Measurements from ENCODE around the gene AFMID.
A peak's percentile ranks its signal among the peaks of the same experiment; 100 is the strongest.

The AFMID gene

DNA sequence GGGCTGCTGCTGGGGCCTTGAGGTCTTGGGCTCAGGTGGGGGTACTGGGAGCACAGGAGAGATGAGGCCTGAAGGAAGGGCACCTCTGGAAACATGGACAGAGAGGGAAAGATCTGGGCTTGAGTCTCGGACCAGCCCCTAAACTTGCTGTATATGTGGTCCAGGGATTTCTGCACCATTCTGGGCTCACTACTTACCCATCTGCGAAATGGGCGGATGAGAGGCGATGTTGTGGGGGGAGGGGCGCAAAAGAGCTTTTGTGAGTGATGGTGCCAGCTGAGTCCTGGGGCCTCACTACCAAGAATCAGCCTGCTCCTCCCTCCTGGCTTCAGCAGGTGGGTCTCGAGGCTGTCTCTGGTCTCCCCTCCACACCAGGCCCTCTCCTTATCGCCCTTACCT, 40.7 kb upstream of the AFMID start:
- H3K27me3 ChIP-seq (replicated peaks; ENCODE audit: insufficient read depth, low read length) = no peaks in the 10 kb centered on the region
- no peak for DNase-seq
- H3K4me1 ChIP-seq (ENCODE audit: low read length) = peaks cover 63% of the 10 kb centered on the region
- peaks cover 40% of the 10 kb centered on the region for H3F3A ChIP-seq (ENCODE audit: insufficient read depth, low read length)
- no peaks in the 10 kb centered on the region for H4K20me1 ChIP-seq (ENCODE audit: insufficient read depth, low read length)
- H3K27ac ChIP-seq (ENCODE audit: low read length) = peak overlapping the region; percentile 77; the same call in 1 of the 2 replicates
- no peak overlapping the region for H3K4me2 ChIP-seq (ENCODE audit: low read depth, low read length)
- no peak overlapping the region for H3K9ac ChIP-seq (ENCODE audit: low read length)
- no peaks in the 10 kb centered on the region for H3K9me2 ChIP-seq (replicated peaks; ENCODE audit: insufficient read depth, low read length)
- H3K9me3 ChIP-seq (replicated peaks; ENCODE audit: insufficient read depth, low read length) = no peaks in the 10 kb centered on the region
- TF ChIP-seq CTCF (IDR thresholded peaks at IDR 0.05; ENCODE audit: low read length) = no peak
- TF ChIP-seq EZH2 (optimal IDR thresholded peaks at IDR 0.05; ENCODE audit: low read depth, low read length) = no peak
- no peak for TF ChIP-seq EZH2phosphoT487 (IDR thresholded peaks at IDR 0.05; ENCODE audit: low read length)
- no peaks in the 10 kb centered on the region for H3K36me3 ChIP-seq (replicated peaks; ENCODE audit: insufficient read depth, low read length)
- no peak overlapping the region for H2AFZ ChIP-seq (ENCODE audit: low read length)
- H3K4me3 ChIP-seq (ENCODE audit: low read length) = no peak overlapping the region
- no peaks in the 10 kb centered on the region; the same call in 1 of the 2 replicates for H3K79me2 ChIP-seq (ENCODE audit: low read length)

DNA sequence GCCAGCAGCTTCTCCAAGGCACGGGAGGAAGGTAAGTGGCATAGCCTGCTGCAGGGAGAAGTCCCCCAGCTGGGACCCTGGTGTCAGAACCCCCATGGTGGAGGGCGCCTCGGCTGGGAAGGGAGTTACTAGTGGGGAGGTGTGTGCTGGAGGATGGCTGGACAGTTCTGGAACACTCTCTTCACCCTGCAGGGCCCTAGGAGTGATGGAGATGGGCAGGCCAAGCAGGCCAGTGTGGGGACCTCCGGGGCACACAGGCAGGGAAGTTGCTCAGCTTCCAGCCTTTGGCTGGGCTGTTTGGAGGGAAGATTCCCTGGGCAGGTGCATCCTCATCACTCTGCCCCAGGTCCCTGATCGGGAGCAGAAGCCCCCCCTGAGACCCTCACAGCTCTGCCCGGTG, 40.3 kb upstream of the AFMID start:
- TF ChIP-seq EZH2phosphoT487 (IDR thresholded peaks at IDR 0.05; ENCODE audit: low read length) (no peak), EZH2 (optimal IDR thresholded peaks at IDR 0.05; ENCODE audit: low read depth, low read length) (no peak), CTCF (IDR thresholded peaks at IDR 0.05; ENCODE audit: low read length) (no peak)
- no peaks in the 10 kb centered on the region for H3K36me3 ChIP-seq (replicated peaks; ENCODE audit: insufficient read depth, low read length)
- no peak for DNase-seq
- H3K9me3 ChIP-seq (replicated peaks; ENCODE audit: insufficient read depth, low read length) = no peaks in the 10 kb centered on the region
- peaks cover 36% of the 10 kb centered on the region for H3F3A ChIP-seq (ENCODE audit: insufficient read depth, low read length)
- H3K9ac ChIP-seq (ENCODE audit: low read length) = peak overlapping the region; percentile 37
- peaks cover 59% of the 10 kb centered on the region for H3K4me1 ChIP-seq (ENCODE audit: low read length)
- no peaks in the 10 kb centered on the region; the same call in 1 of the 2 replicates for H3K79me2 ChIP-seq (ENCODE audit: low read length)
- H2AFZ ChIP-seq (ENCODE audit: low read length) = peak overlapping the region; percentile 5; the same call in 1 of the 2 replicates
- H3K27me3 ChIP-seq (replicated peaks; ENCODE audit: insufficient read depth, low read length) = no peaks in the 10 kb centered on the region
- no peak overlapping the region for H3K4me3 ChIP-seq (ENCODE audit: low read length)
- no peaks in the 10 kb centered on the region for H3K9me2 ChIP-seq (replicated peaks; ENCODE audit: insufficient read depth, low read length)
- H4K20me1 ChIP-seq (ENCODE audit: insufficient read depth, low read length) = no peaks in the 10 kb centered on the region
- H3K4me2 ChIP-seq (ENCODE audit: low read depth, low read length) = peak overlapping the region; percentile 2; the same call in 1 of the 2 replicates
- peak overlapping the region; percentile 77 for H3K27ac ChIP-seq (ENCODE audit: low read length)

DNA sequence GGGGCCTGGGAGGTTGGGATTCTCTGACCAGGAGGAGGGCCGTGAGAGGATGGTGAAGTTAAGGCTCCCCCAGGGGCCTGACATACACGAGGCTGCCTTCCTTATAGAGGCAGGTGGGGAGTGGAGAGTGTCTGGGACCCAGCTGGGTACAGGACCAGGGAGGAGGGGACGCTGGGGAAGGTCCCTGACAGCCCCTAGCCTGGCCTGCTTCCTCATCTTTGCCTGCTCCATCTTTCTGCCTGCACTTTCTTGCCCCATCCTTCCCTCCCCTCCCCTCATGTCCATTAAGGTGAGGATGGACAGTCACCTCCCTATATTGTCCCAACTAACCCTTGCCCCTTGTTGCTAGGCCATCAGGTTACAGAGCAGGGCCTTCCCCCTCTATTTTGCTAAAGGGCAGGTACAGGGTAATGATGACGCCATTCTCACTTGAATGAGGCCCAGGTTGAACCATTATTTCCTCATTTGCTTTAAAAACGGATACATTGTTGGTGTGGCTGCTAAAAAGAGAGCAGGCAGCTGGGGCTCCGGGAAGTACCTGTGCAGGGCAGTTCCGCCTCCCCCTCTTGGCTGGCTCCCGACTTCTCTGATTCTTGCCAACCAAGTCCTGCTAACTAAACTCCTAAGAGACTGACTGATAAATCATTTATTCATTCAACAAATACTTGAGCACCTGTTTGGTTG, 39.7 kb upstream of the AFMID start:
- Histone ChIP-seq H3K27ac (ENCODE audit: low read length) (peak overlapping the region; percentile 77), H3K4me2 (ENCODE audit: low read depth, low read length) (peak overlapping the region; percentile 2; the same call in 1 of the 2 replicates), H3K4me3 (ENCODE audit: low read length) (no peak overlapping the region), H3K9me2 (replicated peaks; ENCODE audit: insufficient read depth, low read length) (no peaks in the 10 kb centered on the region), H3F3A (ENCODE audit: insufficient read depth, low read length) (peaks cover 31% of the 10 kb centered on the region), H3K36me3 (replicated peaks; ENCODE audit: insufficient read depth, low read length) (no peaks in the 10 kb centered on the region), H3K27me3 (replicated peaks; ENCODE audit: insufficient read depth, low read length) (no peaks in the 10 kb centered on the region), H3K4me1 (ENCODE audit: low read length) (peaks cover 53% of the 10 kb centered on the region), H4K20me1 (ENCODE audit: insufficient read depth, low read length) (no peaks in the 10 kb centered on the region), H3K79me2 (ENCODE audit: low read length) (no peaks in the 10 kb centered on the region; the same call in 1 of the 2 replicates), H3K9me3 (replicated peaks; ENCODE audit: insufficient read depth, low read length) (no peaks in the 10 kb centered on the region), H3K9ac (ENCODE audit: low read length) (peak overlapping the region; percentile 37), H2AFZ (ENCODE audit: low read length) (peak overlapping the region; percentile 5)
- TF ChIP-seq EZH2 (optimal IDR thresholded peaks at IDR 0.05; ENCODE audit: low read depth, low read length) (no peak), EZH2phosphoT487 (IDR thresholded peaks at IDR 0.05; ENCODE audit: low read length) (no peak), CTCF (IDR thresholded peaks at IDR 0.05; ENCODE audit: low read length) (no peak)
- DNase-seq = peak; percentile 68
